ENCODE data around the gene LRTM2. TPM values are rescaled to one million over a fixed set of nuclear protein-coding genes. Genes with fewer than 3 reads are reported as not detected.

The LRTM2 gene
- total and polyA plus RNA-seq, 12 donors = not detected

- no peak for TF ChIP-seq CTCF (IDR thresholded peaks at IDR 0.05)
- peak overlapping the region in 7 of 10 donors; percentile 82 to 98 (median 86) for H3K27ac ChIP-seq
These were observed 22.2 kb upstream of the LRTM2 start for GRCh38 chr12:1797991-1798640.

GRCh38 chr12:1798641-1799020 lies 21.7 kb upstream of the LRTM2 start:
- peaks cover 3 to 41% (median 24%) of the 10 kb centered on the region in 9 donors for H3K4me1 ChIP-seq
- no peak overlapping the region for H3K4me3 ChIP-seq
- WGBS, 2 donors = 87 to 91% methylated on average over 6 of the region's 6 CpGs
- no peaks in the 10 kb centered on the region for H3K27me3 ChIP-seq
- no peak for DNase-seq
- peak overlapping the region in 1 of 10 donors; percentile 27 for H3K27ac ChIP-seq
- intact Hi-C loops (cut with DNase I) = loop anchor here in 9 of 10 donors (5.0 to 10.0 kb wide), 6 partner anchors 234 to 786 kb away; no protein-coding TSS in a partner anchor
- no peak for TF ChIP-seq CTCF (IDR thresholded peaks at IDR 0.05)
- H3K36me3 ChIP-seq = no peaks in the 10 kb centered on the region
- H3K9me3 ChIP-seq = no peaks in the 10 kb centered on the region
- ATAC-seq = no peak

More at GRCh38 chr12:1797991-1798640, 22.2 kb upstream of the LRTM2 start:
- no peaks in the 10 kb centered on the region for H3K27me3 ChIP-seq
- H3K36me3 ChIP-seq = no peaks in the 10 kb centered on the region
- DNase-seq = no peak
- H3K9me3 ChIP-seq = no peaks in the 10 kb centered on the region
- peaks cover 3 to 46% (median 28%) of the 10 kb centered on the region in 9 donors for H3K4me1 ChIP-seq
- intact Hi-C loops (cut with DNase I) = loop anchor here (2.0 to 10.0 kb wide), 9 partner anchors 141 to 787 kb away; no protein-coding TSS in a partner anchor
- 92 to 95% methylated on average over 22 of the region's 22 CpGs for WGBS, 2 donors
- no peak for ATAC-seq
- H3K4me3 ChIP-seq = peak overlapping the region in 1 of 10 donors; percentile 74

GRCh38 chr12:1799051-1799881 lies 21.1 kb upstream of the LRTM2 start:
- no peak overlapping the region for H3K4me3 ChIP-seq
- H3K27me3 ChIP-seq = no peaks in the 10 kb centered on the region
- ATAC-seq = no peak
- H3K9me3 ChIP-seq = no peaks in the 10 kb centered on the region
- TF ChIP-seq CTCF (IDR thresholded peaks at IDR 0.05) = no peak
- no peak for DNase-seq
- intact Hi-C loops (cut with DNase I) = loop anchor here in 9 of 10 donors (5.0 to 10.0 kb wide), 6 partner anchors 233 to 786 kb away; no protein-coding TSS in a partner anchor
- H3K36me3 ChIP-seq = no peaks in the 10 kb centered on the region
- H3K4me1 ChIP-seq = peaks cover 3 to 34% (median 24%) of the 10 kb centered on the region in 9 donors
- H3K27ac ChIP-seq = no peak overlapping the region
- 87 to 88% methylated on average over 21 of the region's 21 CpGs for WGBS, 2 donors

GRCh38 chr12:1799882-1800400 lies 20.4 kb upstream of the LRTM2 start:
- WGBS, 2 donors = 86 to 89% methylated on average over 12 of the region's 12 CpGs
- H3K4me1 ChIP-seq = peaks cover 4 to 33% (median 21%) of the 10 kb centered on the region in 9 donors
- intact Hi-C loops (cut with DNase I) = loop anchor here (5.0 to 10.0 kb wide), 8 partner anchors 225 to 985 kb away; no protein-coding TSS in a partner anchor
- H3K27ac ChIP-seq = no peak overlapping the region
- TF ChIP-seq CTCF (IDR thresholded peaks at IDR 0.05) = no peak
- H3K4me3 ChIP-seq = no peak overlapping the region
- no peaks in the 10 kb centered on the region for H3K27me3 ChIP-seq
- ATAC-seq (no peak), DNase-seq (no peak)
- H3K9me3 ChIP-seq = no peaks in the 10 kb centered on the region
- H3K36me3 ChIP-seq = no peaks in the 10 kb centered on the region

Measured in heart right ventricle (tissue), 16 donors.